Pancreas (tissue), 10 donors: ENCODE data around the gene MCEE. TPM values are rescaled to one million over a fixed set of nuclear protein-coding genes. Genes with fewer than 3 reads are reported as not detected.

ENCODE experiments used
- ATAC-seq, 4 donors: fragments of 200-7000 bp; cut with Tn5 transposase; one replicate each; pipeline versions ENCODE4 v1.8.0 to v1.9.1; 2020; ENCODE audit warnings: mild to moderate bottlenecking in 4 of 4, moderate library complexity in 4 of 4
- DNase-seq, 6 donors: peaks; one replicate each; pipeline ENCODE4 v3.0.0-alpha.2; 2020
- FAIRE-seq: peaks from 2 replicates; lab custom pipeline; 2012; peaks lifted over from hg19 to GRCh38; lab: Jason Lieb, UNC
- H3K27ac ChIP-seq, 4 donors: fragments of 200-600 bp; sonication (generic); 1 replicate in 3 of 4; 2 replicates in 1 of 4; pipeline versions ENCODE4 v1.5.0 to v1.8.0; 2020
- H3K27me3 ChIP-seq, 4 donors: fragments of 200-600 bp; one replicate each; pipeline ENCODE4 v1.8.0; 2021
- H3K36me3 ChIP-seq, 3 donors: fragments of 200-600 bp; sonication (generic) in 1 of 3; one replicate each; pipeline versions ENCODE4 v1.5.0 to v1.8.0; 2020 to 2021
- H3K4me1 ChIP-seq, 3 donors: fragments of 200-600 bp; one replicate each; pipeline ENCODE4 v1.8.0; 2021
- H3K4me3 ChIP-seq, 4 donors: fragments of 200-600 bp; sonication (generic) in 2 of 4; one replicate each; pipeline versions ENCODE4 v1.5.0 to v1.8.0; 2020 to 2021
- H3K9me3 ChIP-seq, 4 donors: fragments of 200-600 bp; one replicate each; pipeline ENCODE4 v1.8.0; 2021
- CTCF ChIP-seq, 4 donors: fragments of 200-600 bp; sonication (generic) in 3 of 4; IDR thresholded peaks; one replicate each; pipeline versions ENCODE4 v1.5.0 to v1.8.0; 2021; ENCODE audit warnings: antibody characterized with exemption in 4 of 4
- WGBS, 2 donors: extraction: QIAGEN DNeasy Blood & Tissue Kit; methylation state at CpG; one replicate each; pipeline ENCODE4 v1.1.7; 2013; 5-methylcytosine and 5-hydroxymethylcytosine counted together
- intact Hi-C, 3 donors: fragments of 100-400 bp; cut with DNase I; formaldehyde crosslinking; loops; one replicate each; pipeline versions ENCODE4 v1.11.1 to v1.14.2; 2022
- polyA plus RNA-seq, 2 donors: library from polyadenylated mRNA; stranded (reverse); fragments of 200-250 nt; gene quantifications; one replicate each; pipeline ENCODE4 v1.2.3, GENCODE V29; 2013
- total RNA-seq, 6 donors: library from RNA; stranded (reverse); fragmentation: NEBNext Ultra II Directional in 4 of 6; extraction: Animal tissue kit (Norgen Biotek cat#: 25700) in 4 of 6; gene quantifications; one replicate each; pipeline versions ENCODE4 v1.2.1 to v1.2.4, GENCODE V29; 2021 to 2023
- donor health status: healthy with polysubstance abuse.
- donor health status: DM: no; HTN: no; CAD: no; lungs with moderate emphysema.
- donor health status: DM: no; HTN: no; CAD: no.
- donor health status: control.
- donor health status: control.
- donor health status: Bipolar disorder and iron deficiency.
- donor health status: DM: yes; HTN: yes; CAD: no.
- donor health status: DM: no; HTN: no; CAD: no.
- donor health status: DM: no; HTN: no; CAD: no.
- donor health status: DM: yes; HTN: yes; CAD: no.

MCEE gene
- total and polyA plus RNA-seq, 8 donors, result 15.0 to 28.5 (median 16.7) TPM

- intact Hi-C loops, result no loop called here
- Histone ChIP-seq H3K9me3 (no peaks in the 10 kb centered on the region), H3K27ac (peak overlapping the region; percentile 97 to 98 (median 98)), H3K27me3 (no peaks in the 10 kb centered on the region), H3K36me3 (peaks cover 0 to 6% (median 0%) of the 10 kb centered on the region in 3 donors), H3K4me1 (peaks cover 8 to 32% (median 11%) of the 10 kb centered on the region in 3 donors), H3K4me3 (peak overlapping the region; percentile 58 to 92 (median 82))
- no peak for FAIRE-seq
- DNase-seq, result peak in 1 of 6 donors; percentile 67
- 1% methylated on average over 17 of the region's 17 CpGs for WGBS, 2 donors
- no peak for TF ChIP-seq CTCF (IDR thresholded peaks at IDR 0.05)
- peak; percentile 55 to 77 (median 70) for ATAC-seq
Observed at GRCh38 chr2:71129902-71130151, 202 bp downstream of the MCEE start.

GRCh38 chr2:71129114-71129901 is 721 bp downstream of the MCEE start:
- FAIRE-seq (no peak), DNase-seq (no peak), ATAC-seq (peak in 3 of 4 donors; percentile 4 to 15 (median 8))
- Histone ChIP-seq H3K9me3 (no peaks in the 10 kb centered on the region), H3K4me3 (peak overlapping the region; percentile 58 to 92 (median 82)), H3K27ac (peak overlapping the region; percentile 97 to 98 (median 98)), H3K36me3 (peaks cover 0 to under 1% (median 0%) of the 10 kb centered on the region in 3 donors), H3K4me1 (peaks cover 8 to 32% (median 15%) of the 10 kb centered on the region in 3 donors), H3K27me3 (no peaks in the 10 kb centered on the region)
- WGBS, 2 donors, result 1% methylated on average over 18 of the region's 18 CpGs
- no peak for TF ChIP-seq CTCF (IDR thresholded peaks at IDR 0.05)
- intact Hi-C loops, result no loop called here

GRCh38 chr2:71126957-71127356 is 3.1 kb downstream of the MCEE start:
- no peak for ATAC-seq

GRCh38 chr2:71125506-71126294 is 4.3 kb downstream of the MCEE start:
- ATAC-seq (no peak), FAIRE-seq (no peak), DNase-seq (no peak)
- no peak for TF ChIP-seq CTCF (IDR thresholded peaks at IDR 0.05)
- no peaks in the 10 kb centered on the region for H3K27me3 ChIP-seq
- no peaks in the 10 kb centered on the region for H3K36me3 ChIP-seq
- intact Hi-C loops, result no loop called here
- H3K9me3 ChIP-seq, result no peaks in the 10 kb centered on the region
- H3K4me3 ChIP-seq, result no peak overlapping the region
- no peak overlapping the region for H3K27ac ChIP-seq
- WGBS, 2 donors, result 85 to 86% methylated on average over 7 of the region's 7 CpGs
- peaks cover 0 to 16% (median 10%) of the 10 kb centered on the region in 3 donors for H3K4me1 ChIP-seq

More at GRCh38 chr2:71126957-71127356, 3.1 kb downstream of the MCEE start:
- Histone ChIP-seq H3K4me1 (peaks cover 4 to 24% (median 15%) of the 10 kb centered on the region in 3 donors), H3K27me3 (no peaks in the 10 kb centered on the region), H3K9me3 (no peaks in the 10 kb centered on the region), H3K27ac (no peak overlapping the region), H3K36me3 (no peaks in the 10 kb centered on the region), H3K4me3 (no peak overlapping the region)
- intact Hi-C loops, result no loop called here
- 37% methylated on average over 3 of the region's 3 CpGs for WGBS, 2 donors
- DNase-seq (no peak), FAIRE-seq (no peak)
- no peak for TF ChIP-seq CTCF (IDR thresholded peaks at IDR 0.05)
